Brain pericyte (primary cell): ENCODE results near the gene ZNHIT2.
"Not testable (repeated sequence)": the region's sequence is repeated elsewhere in the genome, so short reads cannot be mapped to it uniquely, and the experiment has no call there.

Experiments
- DNase-seq: peaks from one replicate; pipeline ENCODE4 v3.0.0-alpha.2; 2012; ENCODE audit warnings: low read depth, low spot score

Gene ZNHIT2

DNA sequence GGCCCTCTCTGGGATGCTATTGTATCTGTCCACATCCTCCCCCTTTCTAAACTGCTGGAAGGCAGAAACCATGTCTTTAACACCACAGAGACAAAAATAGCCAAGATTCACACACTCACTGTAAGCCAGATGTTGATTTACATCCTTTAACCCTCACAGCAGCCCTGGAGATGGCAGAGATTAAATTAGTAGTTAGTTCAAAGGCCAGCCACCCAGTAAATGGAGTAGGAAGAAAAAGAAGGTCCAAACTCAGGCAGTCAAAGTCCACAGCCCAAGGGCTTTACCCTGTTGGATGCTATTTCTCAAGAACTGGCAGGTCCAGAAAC, 2.1 kb upstream of the ZNHIT2 start:
- no peak for DNase-seq

DNA sequence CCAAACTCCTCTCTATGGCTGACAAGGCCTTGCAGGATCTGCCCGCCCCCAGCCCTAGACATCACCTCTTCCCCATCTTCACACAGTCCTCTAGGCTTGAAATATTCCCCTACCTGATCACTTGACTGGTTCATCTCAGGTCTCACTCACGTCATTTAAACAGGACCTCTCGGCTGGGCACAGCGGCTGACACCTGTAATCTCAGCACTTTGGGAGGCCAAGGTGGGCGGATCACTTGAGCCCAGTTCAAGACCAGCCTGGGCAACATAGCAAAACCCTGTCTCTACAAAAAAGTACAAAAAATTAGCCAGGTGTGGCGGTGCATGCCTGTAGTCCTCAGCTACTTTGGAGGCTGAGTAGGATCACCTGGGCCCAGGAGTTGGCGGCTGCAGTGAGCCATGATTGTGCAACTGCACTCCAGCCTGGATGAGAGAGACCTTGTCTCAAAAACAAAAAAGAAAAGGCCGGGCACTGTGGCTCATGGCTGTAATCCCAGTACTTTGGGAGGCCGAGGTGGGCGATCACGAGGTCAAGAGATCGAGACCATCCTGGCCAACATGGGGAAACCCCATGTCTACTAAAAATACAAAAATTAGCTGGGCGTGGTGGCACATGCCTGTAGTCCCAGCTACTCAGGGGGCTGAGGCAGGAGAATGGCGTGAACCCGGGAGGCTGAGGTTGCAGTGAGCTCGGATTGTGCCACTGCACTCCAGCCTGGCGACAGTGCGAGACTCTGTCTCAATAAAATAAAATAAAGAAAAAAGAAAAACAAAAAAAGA, 1.6 kb upstream of the ZNHIT2 start:
- not testable (repeated sequence) for DNase-seq

DNA sequence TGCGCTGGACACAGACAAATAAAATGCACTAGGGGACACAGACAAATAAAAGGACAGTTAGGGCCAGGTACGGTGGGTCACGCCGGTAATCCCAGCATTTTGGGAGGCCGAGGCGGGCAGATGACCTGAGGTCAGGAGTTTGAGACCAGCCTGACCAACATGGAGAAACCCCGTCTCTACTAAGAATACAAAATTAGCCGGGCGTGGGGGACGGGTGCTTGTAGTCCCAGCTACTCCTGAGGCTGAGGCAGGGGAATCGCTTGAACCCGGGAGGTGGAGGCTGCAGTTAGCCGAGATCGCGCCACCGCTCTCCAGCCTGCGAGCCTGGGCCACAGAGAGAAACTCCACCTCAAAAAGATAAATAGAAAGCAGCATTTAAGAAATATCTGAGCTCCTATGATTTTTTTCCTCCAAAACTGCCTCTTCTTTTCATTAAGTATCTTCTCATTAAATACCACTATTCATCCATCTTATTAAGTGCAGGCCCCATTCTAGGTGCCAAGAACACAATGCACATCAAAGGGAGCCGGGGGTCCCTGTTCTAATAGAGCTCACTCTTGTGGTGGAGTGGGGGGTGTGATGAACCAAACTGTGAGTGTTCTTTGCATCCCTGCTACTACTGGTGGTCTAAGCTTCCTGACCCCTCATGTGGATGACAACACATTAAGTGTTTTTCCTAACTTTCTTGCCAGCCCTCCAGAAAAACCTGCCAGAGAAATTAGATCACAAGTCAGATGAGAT, 766 bp upstream of the ZNHIT2 start:
- DNase-seq = no peak

- DNase-seq = no peak
Measured at GRCh38 chr11:65116370-65117205, 913 bp downstream of the ZNHIT2 start.

- DNase-seq = no peak
Measured at GRCh38 chr11:65115361-65116082, 2.0 kb downstream of the ZNHIT2 start.

GRCh38 chr11:65114538-65115171, 2.8 kb downstream of the ZNHIT2 start:
- DNase-seq = no peak

DNA sequence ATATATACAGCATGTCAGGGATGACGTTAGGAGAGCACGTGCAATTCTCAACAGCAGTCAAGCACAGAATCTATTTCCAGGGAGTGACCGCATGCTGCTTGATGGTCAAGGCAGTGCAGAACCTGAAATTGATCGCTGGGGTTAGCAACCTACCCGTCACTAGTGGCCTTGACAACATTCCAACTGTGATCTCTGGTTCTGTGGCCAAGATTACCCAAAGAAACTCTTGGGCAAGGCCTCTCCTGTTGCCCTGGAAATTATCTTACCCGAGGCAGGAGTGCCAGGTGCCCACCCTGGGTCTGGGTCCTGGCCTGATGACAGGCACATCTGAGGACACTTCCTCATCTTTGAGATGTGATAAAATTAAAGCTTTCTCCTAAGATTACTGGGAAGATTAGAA, 3.7 kb downstream of the ZNHIT2 start:
- no peak for DNase-seq

DNA sequence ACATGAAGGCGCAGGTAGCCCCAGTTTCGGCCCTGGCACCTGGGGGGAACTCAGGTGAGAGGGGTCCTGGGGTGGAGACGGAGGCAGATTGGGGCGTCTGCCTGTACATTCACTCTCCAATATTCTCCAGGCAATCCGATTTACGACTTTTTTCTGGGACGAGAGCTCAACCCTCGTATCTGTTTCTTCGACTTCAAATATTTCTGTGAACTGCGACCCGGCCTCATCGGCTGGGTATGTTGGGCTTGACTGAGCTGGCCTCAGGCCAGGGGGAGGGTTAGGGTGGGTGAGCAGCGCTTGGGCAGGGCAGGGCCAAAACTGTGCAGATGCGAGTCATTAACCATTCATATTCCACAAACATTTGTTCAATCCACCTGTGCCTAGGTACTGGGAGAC, 4.1 kb downstream of the ZNHIT2 start:
- DNase-seq = no peak

DNA sequence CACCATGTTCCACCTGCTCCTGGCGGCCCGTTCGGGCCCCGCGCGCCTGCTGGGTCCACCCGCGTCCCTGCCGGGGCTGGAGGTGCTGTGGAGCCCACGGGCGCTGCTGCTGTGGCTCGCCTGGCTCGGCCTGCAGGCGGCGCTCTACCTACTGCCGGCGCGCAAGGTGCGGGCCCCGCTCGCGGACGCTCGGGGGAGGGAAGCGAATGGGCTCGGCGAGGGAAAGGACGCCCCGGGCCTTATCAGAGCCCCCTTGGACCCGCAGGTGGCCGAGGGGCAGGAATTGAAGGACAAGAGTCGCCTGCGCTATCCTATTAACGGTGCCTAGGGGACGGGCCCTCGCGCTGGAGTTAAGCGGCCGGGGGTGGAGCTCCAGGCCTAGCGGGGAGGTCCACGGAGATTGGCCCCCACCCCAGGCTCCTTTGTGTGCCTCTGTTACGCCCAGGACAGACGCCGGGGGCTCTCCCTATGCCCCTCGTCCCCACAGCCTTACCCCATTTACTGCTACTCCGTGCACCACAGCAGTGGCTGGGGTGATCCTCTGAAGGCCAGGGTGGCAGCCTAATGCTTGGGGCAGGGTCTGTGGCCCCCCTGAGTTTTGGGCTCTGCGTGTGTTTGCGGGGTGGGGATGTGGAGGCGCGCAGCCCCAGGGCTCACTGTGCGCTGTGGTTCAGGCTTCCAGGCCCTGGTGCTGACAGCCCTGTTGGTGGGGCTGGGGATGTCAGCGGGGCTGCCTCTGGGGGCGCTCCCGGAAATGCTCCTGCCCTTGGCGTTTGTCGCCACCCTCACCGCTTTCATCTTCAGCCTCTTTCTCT, 4.7 kb downstream of the ZNHIT2 start:
- DNase-seq = no peak

GRCh38 chr11:65111744-65112545, 5.6 kb downstream of the ZNHIT2 start, which contains the start of gene TM7SF2:
Gene TM7SF2, plus strand, starts transcription at chr11:65111872. Its CDS starts 144 bp downstream, at chr11:65112016.
- DNase-seq = peak; percentile 56

DNA sequence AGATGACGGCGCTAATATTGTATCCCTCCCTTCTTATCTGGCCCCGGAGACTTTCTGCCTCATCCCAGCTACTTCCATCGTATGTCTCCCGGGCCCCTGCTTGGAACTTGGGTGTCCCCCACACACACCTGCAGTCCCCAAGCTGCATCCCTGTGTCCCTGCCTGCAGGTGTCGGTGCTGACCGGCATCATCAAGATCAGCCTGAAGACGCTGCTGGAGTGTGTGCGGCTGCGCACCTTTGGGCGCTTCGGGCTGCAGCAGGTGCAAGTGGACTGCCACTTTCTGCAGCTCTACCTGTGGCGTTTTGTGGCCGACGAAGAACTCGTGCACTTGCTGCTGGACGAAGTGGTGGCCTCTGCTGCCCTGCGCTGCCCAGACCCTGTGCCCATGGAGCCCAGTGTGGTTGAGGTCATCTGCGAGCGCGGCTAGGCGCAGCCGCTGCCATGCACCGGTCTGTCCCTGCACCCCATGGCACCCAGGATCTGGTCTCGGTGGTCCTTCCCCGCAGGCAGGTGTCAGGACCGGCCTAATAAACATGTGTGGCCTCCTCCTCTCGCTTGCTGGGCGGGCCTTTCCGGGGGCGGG, 6.2 kb downstream of the ZNHIT2 start:
- no peak for DNase-seq

DNA sequence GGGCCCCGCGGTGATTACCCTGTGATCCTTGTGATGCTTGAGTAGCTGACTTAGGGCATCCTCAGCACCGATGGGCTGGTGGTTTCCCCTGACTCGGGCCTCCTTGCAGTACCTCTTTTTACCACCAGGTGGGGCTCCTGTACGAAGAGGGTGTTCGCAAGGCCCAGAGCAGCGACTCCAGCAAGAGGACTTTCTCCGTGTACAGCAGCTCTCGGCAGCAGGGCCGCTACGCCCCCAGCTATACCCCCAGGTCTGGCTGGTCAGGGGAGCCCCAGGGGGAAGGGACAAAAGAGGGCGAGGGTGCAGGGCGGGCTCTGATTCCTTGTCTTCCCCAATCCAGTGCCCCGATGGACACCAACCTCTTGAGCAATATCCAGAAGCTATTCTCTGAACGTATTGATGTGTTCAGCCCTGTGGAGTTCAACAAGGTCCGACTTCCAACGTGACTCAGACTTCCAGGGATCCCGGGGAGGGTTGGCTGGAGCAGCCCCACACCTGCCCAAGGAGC, 7.1 kb downstream of the ZNHIT2 start:
- peak; percentile 63 for DNase-seq

- no peak for DNase-seq
Measured at GRCh38 chr11:65109231-65110198, 8.0 kb downstream of the ZNHIT2 start.

DNA sequence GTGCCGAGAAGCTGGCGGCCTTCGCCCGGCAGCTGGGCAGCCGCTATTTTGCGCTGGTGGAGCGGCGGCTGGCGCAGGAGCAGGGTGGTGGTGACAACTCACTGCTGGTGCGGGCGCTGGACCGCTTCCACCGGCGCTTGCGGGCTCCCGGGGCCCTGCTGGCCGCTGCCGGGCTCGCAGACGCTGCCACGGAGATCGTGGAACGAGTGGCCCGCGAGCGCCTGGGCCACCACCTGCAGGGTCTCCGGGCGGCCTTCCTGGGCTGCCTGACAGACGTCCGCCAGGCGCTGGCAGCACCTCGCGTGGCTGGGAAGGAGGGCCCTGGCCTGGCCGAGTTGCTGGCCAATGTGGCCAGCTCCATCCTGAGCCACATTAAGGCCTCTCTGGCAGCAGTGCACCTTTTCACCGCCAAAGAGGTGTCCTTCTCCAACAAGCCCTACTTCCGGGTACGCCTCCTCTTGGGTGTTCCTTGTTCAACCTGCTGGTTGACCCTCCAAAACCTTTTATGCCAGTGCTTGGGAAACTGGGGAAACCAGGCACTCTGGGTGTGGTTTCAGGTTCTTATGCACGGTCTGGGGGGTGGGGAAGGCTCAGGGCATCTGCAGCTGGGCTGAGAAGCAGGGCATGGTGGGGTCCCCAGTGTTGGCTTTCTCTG, 8.9 kb downstream of the ZNHIT2 start:
- no peak for DNase-seq

DNA sequence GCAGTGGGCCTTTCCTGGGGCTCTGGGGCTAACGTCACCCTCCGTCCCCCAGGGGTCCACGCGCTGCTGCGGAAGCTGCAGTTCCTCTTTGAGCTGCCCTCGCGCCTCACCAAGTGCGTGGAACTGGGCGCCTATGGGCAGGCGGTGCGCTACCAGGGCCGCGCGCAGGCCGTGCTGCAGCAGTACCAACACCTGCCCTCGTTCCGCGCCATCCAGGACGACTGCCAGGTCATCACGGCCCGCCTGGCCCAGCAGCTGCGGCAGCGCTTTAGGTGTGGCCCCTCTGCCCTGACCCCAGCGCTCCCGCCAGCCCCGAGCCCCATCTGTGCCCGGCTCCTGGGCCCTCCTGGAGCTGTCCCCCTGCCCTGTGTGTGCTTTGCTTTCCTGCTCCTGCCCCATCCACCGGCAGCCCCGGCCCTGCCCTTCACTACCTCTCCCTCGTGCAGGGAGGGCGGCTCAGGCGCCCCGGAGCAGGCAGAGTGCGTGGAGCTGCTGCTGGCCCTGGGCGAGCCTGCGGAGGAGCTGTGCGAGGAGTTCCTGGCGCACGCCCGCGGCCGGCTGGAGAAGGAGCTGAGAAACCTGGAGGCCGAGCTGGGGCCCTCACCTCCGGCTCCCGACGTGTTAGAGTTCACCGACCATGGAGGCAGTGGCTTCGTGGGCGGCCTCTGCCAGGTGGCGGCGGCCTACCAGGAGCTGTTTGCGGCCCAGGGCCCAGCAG, 9.6 kb downstream of the ZNHIT2 start:
- DNase-seq = no peak

- no peak for DNase-seq
Measured at GRCh38 chr11:65107078-65107477, 10.4 kb downstream of the ZNHIT2 start.
